Hepatocyte (in vitro differentiated cells): ENCODE data around the gene DUSP8. TPM values are rescaled to one million over a fixed set of nuclear protein-coding genes. Genes with fewer than 3 reads are reported as not detected.
A peak's percentile ranks its signal among the peaks of the same experiment; 100 is the strongest.

Source experiments
- DNase-seq: peaks from one replicate; pipeline ENCODE4 v3.0.0-alpha.2; 2016; ENCODE audit warnings: low spot score
- H2AFZ ChIP-seq: fragments of 200-600 bp; sonication (generic); 2 replicates; pipeline ENCODE4 v1.6.0; 2016; ENCODE audit warnings: antibody characterized with exemption, mild to moderate bottlenecking
- H3K27ac ChIP-seq: fragments of 200-600 bp; sonication (generic); 2 replicates; pipeline ENCODE4 v1.5.1; 2016; ENCODE audit warnings: mild to moderate bottlenecking
- H3K27me3 ChIP-seq: fragments of 200-600 bp; sonication (generic); 2 replicates; pipeline ENCODE4 v1.6.1; 2016
- H3K36me3 ChIP-seq: fragments of 200-600 bp; sonication (generic); replicated peaks from 2 replicates; pipeline ENCODE4 v1.5.1; 2016; ENCODE audit warnings: low read depth; ENCODE audit not compliant: insufficient read depth
- H3K4me1 ChIP-seq: fragments of 200-600 bp; sonication (generic); 2 replicates; pipeline ENCODE4 v1.5.1; 2016; ENCODE audit warnings: mild to moderate bottlenecking, moderate library complexity; ENCODE audit not compliant: insufficient read depth
- H3K4me2 ChIP-seq: fragments of 200-600 bp; sonication (generic); 2 replicates; pipeline ENCODE4 v1.6.0; 2016
- H3K4me3 ChIP-seq: fragments of 200-600 bp; sonication (generic); 2 replicates; pipeline ENCODE4 v1.5.1; 2016; ENCODE audit warnings: mild to moderate bottlenecking
- H3K79me2 ChIP-seq: fragments of 200-600 bp; sonication (generic); 2 replicates; pipeline ENCODE4 v1.6.0; 2017; ENCODE audit warnings: mild to moderate bottlenecking
- H3K9me2 ChIP-seq: fragments of 200-600 bp; sonication (generic); replicated peaks from 2 replicates; pipeline ENCODE4 v1.6.0; 2017; ENCODE audit warnings: mild to moderate bottlenecking; ENCODE audit not compliant: insufficient read depth
- H3K9me3 ChIP-seq: fragments of 200-600 bp; sonication (generic); 2 replicates; pipeline ENCODE4 v1.5.1; 2016; ENCODE audit warnings: low read depth, mild to moderate bottlenecking
- H4K20me1 ChIP-seq: fragments of 200-600 bp; sonication (generic); 2 replicates; pipeline ENCODE4 v1.6.0; 2016; ENCODE audit warnings: mild to moderate bottlenecking; ENCODE audit not compliant: insufficient read depth, poor library complexity, severe bottlenecking
- CTCF ChIP-seq: fragments of 200-600 bp; sonication (generic); IDR thresholded peaks from 2 replicates; pipeline ENCODE4 v1.5.1; 2016; ENCODE audit warnings: antibody characterized with exemption, mild to moderate bottlenecking; ENCODE audit not compliant: poor library complexity
- EZH2 ChIP-seq: fragments of 200-600 bp; sonication (generic); IDR thresholded peaks from 2 replicates; pipeline ENCODE4 v1.6.1; 2016; ENCODE audit warnings: antibody characterized with exemption, mild to moderate bottlenecking, borderline replicate concordance
- EZH2phosphoT487 ChIP-seq: fragments of 200-600 bp; sonication (generic); IDR thresholded peaks from one replicate; pipeline ENCODE4 v1.6.1; 2018; ENCODE audit warnings: antibody characterized with exemption, mild to moderate bottlenecking, low read depth, moderate library complexity; ENCODE audit not compliant: unreplicated experiment, severe bottlenecking
- WGBS: methylation state at CpG from one replicate; pipeline ENCODE4 v1.1.6; 2016; ENCODE audit warnings: low lambda C conversion rate; ENCODE audit errors: missing lambda C conversion rate; 5-methylcytosine and 5-hydroxymethylcytosine counted together
- polyA plus RNA-seq: library from polyadenylated mRNA; unstranded; fragments of >200 nt; fragmentation: Nextera tagmentation; extraction: Ambion mirVana; gene quantifications from 2 replicates; pipeline ENCODE4 v1.2.1, GENCODE V29; 2016
- total RNA-seq: library from RNA; depleted of rRNA; stranded (reverse); fragments of >200 nt; gene quantifications from 2 replicates; pipeline ENCODE4 v1.2.3, GENCODE V29; 2014

DUSP8 gene
- total and polyA plus RNA-seq, 2 experiments from 2014 or later: 8.0 to 17.7 TPM

- Histone ChIP-seq H3K27me3 (peaks cover 20% of the 10 kb centered on the region), H4K20me1 (peaks cover 42% of the 10 kb centered on the region), H3K27ac (peak overlapping the region; percentile 69), H3K36me3 (no peaks in the 10 kb centered on the region), H3K4me3 (peak overlapping the region; percentile 67), H3K9me2 (no peaks in the 10 kb centered on the region), H3K9me3 (no peaks in the 10 kb centered on the region), H3K79me2 (peaks cover 20% of the 10 kb centered on the region), H2AFZ (no peak overlapping the region), H3K4me1 (peaks cover 17% of the 10 kb centered on the region), H3K4me2 (peak overlapping the region; percentile 92)
- DNase-seq: peak; percentile 70
- TF ChIP-seq EZH2 (no peak), EZH2phosphoT487 (no peak), CTCF (no peak)
- 8% methylated on average over 13 of the region's 58 CpGs for WGBS
These were observed 943 bp downstream of the DUSP8 start for GRCh38 chr11:1570896-1571759.

- Histone ChIP-seq H3K9me3 (no peaks in the 10 kb centered on the region), H3K4me1 (peaks cover 17% of the 10 kb centered on the region), H3K36me3 (no peaks in the 10 kb centered on the region), H3K27me3 (peaks cover 20% of the 10 kb centered on the region), H2AFZ (no peak overlapping the region), H3K79me2 (peaks cover 20% of the 10 kb centered on the region), H3K4me2 (peak overlapping the region; percentile 92), H3K4me3 (no peak overlapping the region), H4K20me1 (peaks cover 42% of the 10 kb centered on the region), H3K27ac (no peak overlapping the region), H3K9me2 (no peaks in the 10 kb centered on the region)
- DNase-seq: no peak
- TF ChIP-seq CTCF: no peak
- 87% methylated on average over 7 of the region's 8 CpGs for WGBS
These were observed 1.6 kb downstream of the DUSP8 start for GRCh38 chr11:1570531-1570895.

GRCh38 chr11:1570001-1570453, 2.0 kb downstream of the DUSP8 start:
- H3K9me2 ChIP-seq: no peaks in the 10 kb centered on the region
- H4K20me1 ChIP-seq: peaks cover 44% of the 10 kb centered on the region
- WGBS: 75% methylated on average over 11 of the region's 11 CpGs
- H2AFZ ChIP-seq: no peak overlapping the region
- H3K4me3 ChIP-seq: no peak overlapping the region
- no peak for TF ChIP-seq EZH2
- no peak for TF ChIP-seq EZH2phosphoT487
- no peak for TF ChIP-seq CTCF
- no peaks in the 10 kb centered on the region for H3K9me3 ChIP-seq
- H3K27ac ChIP-seq: no peak overlapping the region
- peaks cover 17% of the 10 kb centered on the region for H3K4me1 ChIP-seq
- DNase-seq: peak; percentile 59
- peak overlapping the region; percentile 92 for H3K4me2 ChIP-seq
- peaks cover 20% of the 10 kb centered on the region for H3K79me2 ChIP-seq
- peaks cover 20% of the 10 kb centered on the region for H3K27me3 ChIP-seq
- no peaks in the 10 kb centered on the region for H3K36me3 ChIP-seq
